AG04450 (cell line): ENCODE results near the gene ITGB7. TPM values are rescaled to one million over a fixed set of nuclear protein-coding genes. Genes with fewer than 3 reads are reported as not detected.

Experiments used
- CTCF ChIA-PET: fragments of 300-600, 350-600 bp; formaldehyde crosslinking; extraction: SDS; loops from one replicate; lab custom pipeline; 2022; ENCODE audit warnings: antibody characterized with exemption, inconsistent platforms; lab: Charles Lee
- POLR2A ChIA-PET: fragments of 350-600 bp; formaldehyde crosslinking; extraction: SDS; loops from one replicate; lab custom pipeline; 2021; ENCODE audit warnings: antibody characterized with exemption, inconsistent platforms; lab: Yijun Ruan, JAX
- DNase-seq: peaks from one replicate; pipeline ENCODE4 v3.0.0-alpha.2; 2011; ENCODE audit warnings: low read depth, low spot score
- H3K27ac ChIP-seq: one replicate; pipeline ENCODE4 v1.5.1; 2012; ENCODE audit warnings: low read depth, low read length, control low read depth
- H3K27me3 ChIP-seq: one replicate; pipeline ENCODE4 v1.6.0; 2012; ENCODE audit warnings: low read length; ENCODE audit not compliant: control insufficient read depth, insufficient read depth
- H3K4me3 ChIP-seq: 2 replicates; pipeline ENCODE4 v1.5.1; 2011; ENCODE audit warnings: mild to moderate bottlenecking, low read depth, low read length, control low read depth
- H3K9me3 ChIP-seq: 2 replicates; pipeline ENCODE4 v1.5.1; 2012; ENCODE audit warnings: low read length; ENCODE audit not compliant: control insufficient read depth, insufficient read depth
- CTCF ChIP-seq: IDR thresholded peaks from 2 replicates; pipeline ENCODE4 v1.5.1; 2011; ENCODE audit warnings: low read depth, low read length, control low read depth, inconsistent platforms
- polyA plus RNA-seq: library from polyadenylated mRNA; depleted of rRNA; stranded (reverse); fragments of >200 nt; gene quantifications from 2 replicates; pipeline ENCODE4 v1.2.3, GENCODE V29; 2011

The ITGB7 gene
- polyA plus RNA-seq, 1 experiment, result 0.15 TPM

DNA sequence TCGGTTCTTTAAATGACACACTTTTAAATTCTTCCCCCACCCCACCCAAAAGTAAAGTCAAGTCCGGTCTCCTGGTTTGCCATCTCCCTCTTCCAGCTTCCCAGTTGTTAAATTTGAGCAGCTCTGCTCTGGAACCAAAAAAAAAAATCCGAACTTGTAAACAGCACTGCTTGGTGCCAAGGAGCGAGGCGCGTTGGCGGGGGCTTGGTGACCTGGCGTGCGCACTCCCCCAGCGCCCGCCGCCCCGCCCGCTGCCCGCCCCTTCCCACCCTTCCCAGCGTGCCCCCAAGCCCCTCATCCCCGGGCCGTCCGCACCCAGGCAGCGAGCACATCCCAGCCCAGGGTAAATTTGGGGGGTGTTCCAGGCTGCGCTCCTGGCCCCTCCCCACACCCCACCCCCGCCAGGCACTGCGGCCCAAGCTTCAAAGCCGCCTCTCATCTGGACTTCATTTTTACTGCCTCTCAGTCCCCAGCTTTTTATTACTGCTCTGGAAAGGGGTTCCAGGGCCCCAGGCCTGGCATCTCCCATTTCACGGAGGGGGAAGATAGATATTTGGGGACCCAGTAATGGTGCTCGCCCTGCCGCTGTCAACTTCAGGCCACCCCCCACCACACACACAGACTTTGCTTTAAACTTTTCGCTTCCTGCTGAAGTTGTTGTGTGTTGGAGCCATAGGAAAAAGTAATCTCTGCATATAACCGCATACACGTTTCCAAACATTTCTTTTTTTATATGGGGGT lies 11.7 kb upstream of the ITGB7 start:
- peak overlapping the region; percentile 80 for H3K4me3 ChIP-seq
- peak overlapping the region; percentile 57 for H3K27ac ChIP-seq
- no peak for DNase-seq
- no peaks in the 10 kb centered on the region; the same call in 1 of the 2 replicates for H3K9me3 ChIP-seq
- ChIA-PET POLR2A (interaction anchor here (0.7 to 1.4 kb wide), 5 partner anchors 34 to 126 kb away, joined by 3 to 5 read pairs (median 3); partner anchors contain the start of gene AAAS), CTCF (interaction anchor here (1.0 to 4.3 kb wide), 4 partner anchors 59 to 126 kb away, joined by 3 to 23 read pairs (median 6); partner anchors contain the start of gene AAAS)
- no peak for TF ChIP-seq CTCF
- no peaks in the 10 kb centered on the region for H3K27me3 ChIP-seq

GRCh38 chr12:53217931-53218307 lies 10.9 kb upstream of the ITGB7 start:
- ChIA-PET POLR2A (interaction anchor here (0.8 kb wide), 1 partner anchor 127 kb away, joined by 3 read pairs; no protein-coding TSS in a partner anchor), CTCF (interaction anchor here (1.3 to 4.3 kb wide), 4 partner anchors 58 to 127 kb away, joined by 4 to 23 read pairs (median 8); partner anchors contain the start of gene AAAS)
- Histone ChIP-seq H3K9me3 (no peaks in the 10 kb centered on the region; the same call in 1 of the 2 replicates), H3K27me3 (no peaks in the 10 kb centered on the region), H3K4me3 (peak overlapping the region; percentile 80), H3K27ac (peak overlapping the region; percentile 31)
- TF ChIP-seq CTCF, result no peak
- DNase-seq, result no peak

DNA sequence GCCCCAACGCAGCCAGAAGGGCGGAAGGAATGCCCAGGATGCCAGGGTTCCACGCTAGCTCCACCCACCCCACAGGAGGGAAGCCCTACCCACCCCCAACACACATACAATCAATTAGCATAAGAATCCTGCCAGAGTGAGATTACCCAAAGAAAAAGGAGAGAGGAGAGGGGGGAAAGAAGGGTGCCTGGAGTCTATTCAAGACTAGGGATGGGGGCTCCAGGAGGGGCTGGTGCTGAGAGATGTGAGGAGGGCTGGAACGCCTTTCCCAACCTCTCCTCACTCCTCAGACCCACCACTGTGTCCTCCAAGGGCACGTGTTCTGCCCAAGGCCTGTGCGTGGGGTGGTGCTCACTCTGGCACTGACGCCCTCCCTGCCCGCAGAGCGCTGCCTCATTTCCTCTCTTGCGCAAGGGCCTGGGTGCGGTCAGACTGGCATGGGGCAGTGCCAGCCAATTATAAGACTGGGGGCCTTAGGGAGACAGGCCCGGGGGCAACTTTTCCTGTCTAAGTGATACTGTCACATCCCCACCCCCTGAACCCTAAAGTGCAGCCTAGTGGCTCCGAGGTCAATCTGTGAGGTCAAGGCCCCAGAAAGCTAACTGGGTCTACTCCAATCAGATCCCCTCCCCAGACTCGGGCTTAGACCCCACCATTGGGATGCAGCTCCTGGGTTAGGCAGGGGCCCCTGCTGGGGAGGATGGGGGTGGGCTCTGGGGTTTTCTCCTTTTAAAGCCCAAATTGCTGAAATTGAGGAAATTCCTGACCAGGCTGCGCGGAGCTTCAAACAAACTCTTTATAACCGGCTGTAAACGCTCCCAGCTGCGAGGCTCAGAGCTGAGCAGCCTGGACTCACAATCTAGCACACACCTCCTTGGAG lies 10.2 kb upstream of the ITGB7 start:
- no peak for DNase-seq
- peak overlapping the region; percentile 80 for H3K4me3 ChIP-seq
- peak overlapping the region; percentile 31 for H3K27ac ChIP-seq

GRCh38 chr12:53215497-53215896 lies 8.4 kb upstream of the ITGB7 start:
- ChIA-PET CTCF (interaction anchor here (0.5 to 9.1 kb wide), 6 partner anchors 14 to 130 kb away, joined by 4 to 183 read pairs (median 21); partner anchors contain the start of genes AAAS and PFDN5), POLR2A (interaction anchor here (1.2 kb wide), 1 partner anchor 106 kb away, joined by 3 read pairs; the partner anchor contains the start of gene AAAS)
- DNase-seq, result no peak
- Histone ChIP-seq H3K9me3 (no peaks in the 10 kb centered on the region; the same call in 1 of the 2 replicates), H3K4me3 (no peak overlapping the region), H3K27ac (no peak overlapping the region), H3K27me3 (no peaks in the 10 kb centered on the region)
- no peak for TF ChIP-seq CTCF

More for the DNA sequence above, 10.2 kb upstream of the ITGB7 start:
- TF ChIP-seq CTCF, result no peak
- POLR2A ChIA-PET, result interaction anchor here (0.8 kb wide), 1 partner anchor 128 kb away, joined by 3 read pairs; no protein-coding TSS in a partner anchor
- CTCF ChIA-PET, result interaction anchor here (1.3 to 9.1 kb wide), 4 partner anchors 57 to 104 kb away, joined by 4 to 137 read pairs (median 16); partner anchors contain the start of gene AAAS
- H3K27me3 ChIP-seq, result no peaks in the 10 kb centered on the region
- no peaks in the 10 kb centered on the region; the same call in 1 of the 2 replicates for H3K9me3 ChIP-seq
